NCI-H2227 (cell line): ENCODE data around the gene EFCAB6.
A peak's percentile ranks its signal among the peaks of the same experiment; 100 is the strongest.

Experiments
- DNase-seq: peaks from one replicate; lab custom pipeline; 2025; ENCODE audit not compliant: unreplicated experiment; lab: John Stamatoyannopoulos, UW

EFCAB6 gene

GRCh38 chr22:43600265-43600664 lies 211.8 kb downstream of the EFCAB6 start:
- DNase-seq, result no peak

- peak; percentile 37 for DNase-seq
These were observed 219.6 kb downstream of the EFCAB6 start for GRCh38 chr22:43592476-43592875.

- no peak for DNase-seq
These were observed 220.7 kb downstream of the EFCAB6 start for GRCh38 chr22:43591380-43591779.

GRCh38 chr22:43587574-43587973 lies 224.5 kb downstream of the EFCAB6 start:
- DNase-seq, result no peak

GRCh38 chr22:43583501-43583900 lies 228.6 kb downstream of the EFCAB6 start:
- no peak for DNase-seq

GRCh38 chr22:43582394-43582793 lies 229.7 kb downstream of the EFCAB6 start:
- DNase-seq, result no peak

GRCh38 chr22:43580271-43580750 lies 231.8 kb downstream of the EFCAB6 start:
- no peak for DNase-seq

GRCh38 chr22:43574738-43575137 lies 237.4 kb downstream of the EFCAB6 start:
- no peak for DNase-seq

GRCh38 chr22:43572710-43573109 lies 239.4 kb downstream of the EFCAB6 start:
- no peak for DNase-seq

GRCh38 chr22:43571181-43571580 lies 240.9 kb downstream of the EFCAB6 start:
- DNase-seq, result no peak

GRCh38 chr22:43570531-43571165 lies 241.5 kb downstream of the EFCAB6 start:
- no peak for DNase-seq

- DNase-seq, result no peak
These were observed 243.0 kb downstream of the EFCAB6 start for GRCh38 chr22:43569111-43569510.

- no peak for DNase-seq
These were observed 244.3 kb downstream of the EFCAB6 start for GRCh38 chr22:43567691-43568324.

GRCh38 chr22:43566561-43567332 lies 245.4 kb downstream of the EFCAB6 start:
- no peak for DNase-seq

GRCh38 chr22:43566021-43566420 lies 246.1 kb downstream of the EFCAB6 start:
- no peak for DNase-seq

GRCh38 chr22:43564859-43565258 lies 247.2 kb downstream of the EFCAB6 start:
- DNase-seq, result no peak

GRCh38 chr22:43563571-43563970 lies 248.5 kb downstream of the EFCAB6 start:
- DNase-seq, result no peak

GRCh38 chr22:43562843-43563242 lies 249.3 kb downstream of the EFCAB6 start:
- no peak for DNase-seq

- DNase-seq, result peak; percentile 3
These were observed 250.5 kb downstream of the EFCAB6 start for GRCh38 chr22:43561415-43562178.

- DNase-seq, result no peak
These were observed 251.5 kb downstream of the EFCAB6 start for GRCh38 chr22:43560651-43561050.
